HG02623 (cell line): ENCODE measurements around the gene ERBB3.
"Not testable (repeated sequence)": the region's sequence is repeated elsewhere in the genome, so short reads cannot be mapped to it uniquely, and the experiment has no call there.

Experiments used
- ATAC-seq: cut with Tn5 transposase; IDR thresholded peaks from one replicate; pipeline ENCODE4 v1.9.1; 2021; ENCODE audit warnings: moderate library complexity; ENCODE audit not compliant: unreplicated experiment

The ERBB3 gene

GRCh38 chr12:56110571-56110970, 30.6 kb downstream of the ERBB3 start:
- ATAC-seq, result no peak

DNA sequence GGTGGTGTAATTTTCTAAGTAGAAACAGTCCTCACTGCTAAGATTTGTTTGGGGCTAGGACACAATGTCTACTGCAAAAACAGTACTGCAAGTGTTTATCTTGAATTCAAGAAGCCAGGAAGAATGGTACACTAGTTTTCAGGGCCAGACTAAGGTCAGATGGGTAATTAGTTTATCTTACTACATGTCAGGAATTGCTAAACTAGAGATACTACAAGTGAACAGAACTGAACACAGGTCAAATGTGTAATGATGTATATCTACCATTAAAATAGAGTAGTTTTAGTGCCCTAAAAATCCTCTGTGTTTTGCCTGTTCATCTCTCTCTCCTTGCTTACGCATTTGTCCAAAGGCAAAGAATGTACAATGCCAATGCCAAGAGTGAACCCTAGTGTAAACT, 34.1 kb downstream of the ERBB3 start:
- ATAC-seq, result no peak

DNA sequence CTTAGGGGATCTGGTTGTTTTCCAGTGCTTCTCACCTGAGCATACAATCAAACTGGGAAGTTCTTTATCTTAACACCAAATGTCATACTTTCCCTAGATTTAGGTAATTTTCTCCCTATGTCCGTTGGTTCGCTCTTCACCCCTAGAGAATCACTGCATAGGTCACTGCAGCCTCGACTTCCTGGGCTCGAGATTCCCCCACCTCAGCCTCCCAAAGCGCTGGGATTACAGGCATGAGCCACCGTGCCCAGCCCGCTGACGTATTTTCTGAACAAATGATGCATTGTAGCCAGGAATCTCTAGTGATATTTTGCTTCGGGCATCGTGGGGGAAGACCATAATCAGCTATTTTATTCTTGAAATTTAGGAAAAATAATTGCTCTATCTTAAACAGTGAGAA, 35.4 kb downstream of the ERBB3 start:
- no peak for ATAC-seq

GRCh38 chr12:56116267-56117081, 36.5 kb downstream of the ERBB3 start, which contains the start of gene RPL41:
Gene RPL41 (plus strand): TSS chr12:56116633.
- ATAC-seq, result peak; percentile 29

DNA sequence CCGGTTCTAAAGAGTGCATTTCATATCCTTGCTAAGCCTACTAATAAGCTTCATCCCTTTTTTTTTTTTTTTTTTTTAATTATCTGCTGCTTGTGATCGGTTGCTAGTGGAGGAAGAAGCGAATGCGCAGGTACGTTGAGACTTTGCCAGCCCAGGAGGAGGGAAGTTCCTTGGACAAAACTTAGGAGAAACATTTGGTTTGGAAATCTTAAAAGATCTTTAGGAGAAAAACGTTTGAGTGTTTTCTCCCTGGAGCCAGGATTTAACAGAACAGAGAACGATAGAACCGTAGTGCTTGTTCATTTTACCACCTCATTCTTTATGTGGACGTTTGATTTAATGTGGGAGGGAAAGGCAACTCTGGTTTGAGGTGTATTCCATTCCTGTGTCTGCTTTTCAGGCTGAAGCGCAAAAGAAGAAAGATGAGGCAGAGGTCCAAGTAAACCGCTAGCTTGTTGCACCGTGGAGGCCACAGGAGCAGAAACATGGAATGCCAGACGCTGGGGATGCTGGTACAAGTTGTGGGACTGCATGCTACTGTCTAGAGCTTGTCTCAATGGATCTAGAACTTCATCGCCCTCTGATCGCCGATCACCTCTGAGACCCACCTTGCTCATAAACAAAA, 37.2 kb downstream of the ERBB3 start:
- not testable (repeated sequence) for ATAC-seq

DNA sequence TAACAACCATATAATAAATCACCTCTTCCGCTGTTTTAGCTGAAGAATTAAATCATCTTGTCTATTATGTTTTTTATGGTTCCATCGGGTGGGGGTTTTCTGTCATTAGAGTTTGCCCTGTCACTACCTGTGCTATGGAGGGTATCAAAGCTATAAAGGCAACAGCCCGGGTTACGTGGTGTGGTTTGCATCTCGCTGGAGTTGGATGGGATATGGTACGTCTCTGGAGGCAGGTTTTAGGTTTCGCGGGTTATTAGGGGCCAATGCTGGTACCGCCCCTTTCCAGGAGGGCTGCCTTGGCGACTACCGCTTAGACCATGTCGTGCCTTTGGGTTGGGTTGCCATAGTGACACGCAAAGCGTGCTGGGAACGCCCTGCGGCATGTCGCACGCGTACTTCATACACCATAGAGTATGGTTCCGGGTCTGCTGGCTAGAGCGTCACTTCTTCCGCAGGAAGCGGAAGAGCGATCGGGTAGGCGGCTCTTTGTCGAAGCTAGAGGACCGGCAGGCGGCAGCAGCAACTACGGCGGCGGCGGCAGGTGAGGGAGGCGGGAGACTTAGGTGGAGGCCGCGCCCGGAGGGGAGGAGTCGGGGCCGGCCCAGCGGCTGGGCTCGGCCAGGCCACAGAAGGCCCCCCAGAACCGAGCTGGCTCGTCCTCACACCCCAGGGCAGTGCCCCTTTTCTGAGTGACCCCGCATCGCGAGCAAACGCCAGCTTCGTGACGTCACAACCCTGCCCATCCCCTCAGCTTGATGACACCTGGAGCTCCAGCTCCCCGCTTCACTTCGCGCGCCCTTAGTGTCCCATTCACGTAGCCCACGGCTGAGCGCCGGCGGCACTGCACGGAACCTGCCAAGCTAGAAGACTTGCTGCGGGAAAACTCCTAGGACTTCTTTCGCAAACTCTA, 38.1 kb downstream of the ERBB3 start, which contains the start of gene ZC3H10:
TSS of gene ZC3H10 (plus strand) at position 489 of the 910 bp plus-strand sequence. CDS start 2,297 bp downstream, outside the sequence.
- peak; percentile 84 for ATAC-seq

- ATAC-seq, result no peak
Measured at GRCh38 chr12:56118688-56119357, 38.9 kb downstream of the ERBB3 start.

GRCh38 chr12:56119361-56119796, 39.4 kb downstream of the ERBB3 start:
- ATAC-seq, result no peak

GRCh38 chr12:56120158-56120846, 40.3 kb downstream of the ERBB3 start:
- ATAC-seq, result no peak

- ATAC-seq, result no peak
Measured at GRCh38 chr12:56121204-56121870, 41.4 kb downstream of the ERBB3 start.

DNA sequence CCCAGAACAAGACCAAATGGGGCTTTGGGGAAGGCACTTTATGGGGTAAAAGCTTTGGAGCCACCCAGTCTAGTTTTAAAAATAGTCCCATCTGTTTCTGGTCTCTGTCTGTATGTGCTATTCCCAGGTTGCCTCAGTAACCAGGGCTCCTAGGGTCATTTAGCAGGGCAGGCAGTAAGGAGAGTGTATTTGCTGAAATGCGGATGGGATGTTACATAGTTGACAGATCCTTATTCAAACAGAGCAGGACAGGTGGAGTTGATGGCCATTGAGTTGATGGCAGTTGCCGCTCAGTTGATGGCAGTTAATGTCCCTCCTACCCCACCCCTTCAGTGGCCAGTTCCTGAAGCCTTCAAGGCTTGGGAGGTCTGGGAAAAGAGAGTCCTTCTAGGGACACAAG, 42.7 kb downstream of the ERBB3 start:
- no peak for ATAC-seq

GRCh38 chr12:56124133-56124532, 44.2 kb downstream of the ERBB3 start:
- no peak for ATAC-seq

- ATAC-seq, result no peak
Measured at GRCh38 chr12:56126732-56127239, 46.8 kb downstream of the ERBB3 start.

DNA sequence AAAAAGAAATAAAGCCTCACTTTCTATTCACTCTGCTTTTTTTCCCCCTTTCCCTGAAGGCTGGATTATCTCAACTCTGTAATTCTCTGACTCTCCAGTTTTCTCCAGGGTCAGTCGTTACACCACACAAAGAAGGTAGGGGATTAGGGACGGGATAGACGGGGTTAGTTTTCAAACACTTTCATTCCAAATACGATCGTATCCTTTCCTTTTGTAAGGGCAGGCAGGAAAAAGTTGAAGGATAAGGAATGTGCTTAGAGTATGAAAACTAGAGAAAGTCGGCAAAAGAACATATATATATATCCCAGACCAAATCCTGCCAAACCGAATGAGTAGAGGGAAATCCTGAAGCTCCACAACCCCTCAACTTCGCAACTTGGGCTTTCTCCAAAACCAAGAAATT, 47.5 kb downstream of the ERBB3 start:
- ATAC-seq, result no peak

GRCh38 chr12:56127888-56128669, 48.1 kb downstream of the ERBB3 start, which contains the start of gene ESYT1:
Gene ESYT1 (plus strand): TSS chr12:56128267. CDS start chr12:56128320, 53 bp downstream.
- ATAC-seq, result peak; percentile 91

DNA sequence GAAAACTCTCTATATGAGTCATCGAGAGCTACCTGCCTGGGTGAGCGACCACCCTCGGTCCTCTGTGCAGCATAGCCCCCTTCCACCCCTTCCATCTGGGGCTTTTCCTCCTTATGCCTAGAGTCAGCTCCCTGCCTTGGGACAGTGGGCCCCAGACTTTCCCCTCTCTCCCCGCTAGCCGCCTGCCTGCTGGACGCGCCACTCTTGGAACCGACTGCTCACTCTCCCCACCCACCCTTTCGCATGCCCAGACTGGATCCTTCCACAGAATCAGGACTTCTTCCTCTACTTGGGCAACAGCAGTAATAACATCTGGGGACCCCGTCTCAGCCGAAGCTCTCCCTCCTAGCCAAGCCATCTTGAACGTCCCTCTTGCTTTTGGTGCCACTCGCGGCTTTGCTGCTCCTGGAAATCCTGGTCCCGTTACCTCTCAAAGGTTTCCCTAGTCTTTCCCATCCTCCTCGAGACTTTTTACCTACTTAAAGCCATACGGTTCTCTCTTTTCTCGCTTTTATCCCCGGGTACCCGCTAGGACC, 48.8 kb downstream of the ERBB3 start:
- ATAC-seq, result no peak

DNA sequence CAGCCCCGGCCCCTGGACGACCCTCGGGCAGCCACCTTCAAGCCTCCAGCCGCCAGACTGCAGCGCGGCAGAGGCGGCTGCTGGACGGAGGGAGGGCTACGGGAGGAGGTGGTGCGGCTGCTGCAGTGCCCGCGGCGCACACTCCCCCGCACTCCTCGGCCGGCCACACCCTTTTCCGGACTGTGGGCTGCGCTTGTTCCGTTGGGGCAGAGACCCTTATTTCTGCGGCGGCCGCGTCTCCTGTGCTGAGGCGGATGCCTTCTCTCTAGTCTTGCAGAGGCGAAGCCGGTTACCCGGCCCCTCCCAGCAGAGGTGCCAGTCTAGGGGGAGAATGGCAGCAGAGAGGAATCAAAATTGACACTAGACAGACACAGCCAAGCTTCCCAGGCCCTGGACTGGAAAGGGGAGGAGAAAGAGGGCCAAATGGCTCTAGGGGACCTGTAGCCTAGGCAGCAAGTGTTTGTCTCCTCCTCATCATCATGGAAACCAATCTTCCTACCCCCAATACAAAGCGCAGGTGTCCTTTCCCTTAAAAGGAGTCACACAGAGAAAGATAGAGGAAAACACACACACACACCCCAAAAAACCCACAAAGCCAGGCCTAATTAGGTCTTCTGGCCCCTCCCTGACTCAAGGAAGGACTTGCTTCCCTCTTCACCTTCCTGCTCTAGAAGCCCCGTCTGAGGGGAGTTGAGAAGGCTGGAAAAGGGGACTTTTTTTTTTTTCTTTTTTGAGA, 49.4 kb downstream of the ERBB3 start:
- peak; percentile 23 for ATAC-seq
